B cell (primary cell): ENCODE data around the gene GTF3C5. TPM values are rescaled to one million over a fixed set of nuclear protein-coding genes. Genes with fewer than 3 reads are reported as not detected.
"Not testable (repeated sequence)": the region's sequence is repeated elsewhere in the genome, so short reads cannot be mapped to it uniquely, and the experiment has no call there.

Experiments used
- ATAC-seq: fragments of 200-7000 bp; cut with Tn5 transposase; one replicate; pipeline ENCODE4 v1.10.0; 2021; ENCODE audit warnings: low read depth, mild to moderate bottlenecking, moderate number of reproducible peaks, moderate library complexity
- CTCF ChIA-PET: fragments of 350-600 bp; sonication (Branson Sonifier 250); formaldehyde crosslinking; loops from one replicate; lab custom pipeline; 2021; ENCODE audit warnings: antibody characterized with exemption, inconsistent platforms; lab: Charles Lee
- POLR2A ChIA-PET: fragments of 350-600 bp; sonication (Branson Sonifier 250); formaldehyde crosslinking; loops from one replicate; lab custom pipeline; 2021; ENCODE audit warnings: antibody characterized with exemption; lab: Charles Lee
- DNase-seq: peaks from one replicate; pipeline ENCODE4 v3.0.0; 2013
- H2AFZ ChIP-seq: 2 replicates; pipeline ENCODE4 v1.6.1; 2012; ENCODE audit warnings: mild to moderate bottlenecking, low read depth, low read length; ENCODE audit not compliant: insufficient read depth, poor library complexity, severe bottlenecking
- H3K27ac ChIP-seq, 2 donors: 1 replicate in 1 of 2; 2 replicates in 1 of 2; pipeline ENCODE4 v1.5.1; 2012 to 2013; ENCODE audit warnings: low read length in 2 of 2, mild to moderate bottlenecking in 2 of 2, moderate library complexity in 1 of 2
- H3K27me3 ChIP-seq, 4 experiments: fragments of 200-600 bp in 1 of 4; sonication (generic) in 1 of 4; replicated peaks in 1 of 4; 1 replicate in 2 of 4; 2 replicates in 2 of 4; pipeline versions ENCODE4 v1.6.1 to v1.7.0; 2013 to 2016; ENCODE audit warnings: low read length in 3 of 4, mild to moderate bottlenecking in 2 of 4, mixed read lengths in 1 of 4, moderate library complexity in 1 of 4; ENCODE audit not compliant: insufficient read depth in 4 of 4, control insufficient read depth in 3 of 4; ENCODE audit errors: control extremely low read depth in 1 of 4
- H3K36me3 ChIP-seq, 2 experiments: replicated peaks in 1 of 2; 1 replicate in 1 of 2; 2 replicates in 1 of 2; pipeline versions ENCODE4 v1.6.1 to v1.7.1; 2013; ENCODE audit warnings: low read length in 1 of 2; ENCODE audit not compliant: insufficient read depth in 2 of 2, control insufficient read depth in 1 of 2; ENCODE audit errors: control extremely low read depth in 1 of 2, extremely low read depth in 1 of 2
- H3K4me1 ChIP-seq, 2 donors: fragments of 200-600 bp in 1 of 2; sonication (generic) in 1 of 2; 1 replicate in 1 of 2; 2 replicates in 1 of 2; pipeline versions ENCODE4 v1.5.1 to v1.6.1; 2013 to 2017; ENCODE audit warnings: low read length in 2 of 2; ENCODE audit not compliant: control insufficient read depth in 2 of 2, insufficient read depth in 2 of 2
- H3K4me2 ChIP-seq: replicated peaks from 2 replicates; pipeline ENCODE3; 2012; ENCODE audit warnings: mild to moderate bottlenecking, low read depth, low read length; ENCODE audit not compliant: poor library complexity, severe bottlenecking
- H3K4me3 ChIP-seq, 5 experiments: fragments of 200-600 bp in 1 of 5; sonication (generic) in 1 of 5; 1 replicate in 3 of 5; 2 replicates in 2 of 5; pipeline versions ENCODE4 v1.5.1 to v1.7.0; 2011 to 2016; ENCODE audit warnings: low read length in 4 of 5, mild to moderate bottlenecking in 4 of 5, low read depth in 2 of 5, control low read depth in 1 of 5, moderate library complexity in 1 of 5; ENCODE audit not compliant: insufficient read depth in 1 of 5; ENCODE audit errors: control extremely low read depth in 1 of 5, extremely low read depth in 1 of 5
- H3K79me2 ChIP-seq: fragments of 200-600 bp; sonication (generic); one replicate; pipeline ENCODE4 v1.6.0; 2016; ENCODE audit warnings: low read length; ENCODE audit not compliant: control insufficient read depth, insufficient read depth
- H3K9ac ChIP-seq: fragments of 200-600 bp; sonication (generic); 2 replicates; pipeline ENCODE4 v1.6.1; 2017; ENCODE audit warnings: mild to moderate bottlenecking, low read length, moderate library complexity
- H3K9me3 ChIP-seq, 3 donors: one replicate each; pipeline versions ENCODE4 v1.6.1 to v1.7.1; 2013; ENCODE audit warnings: low read length in 2 of 3; ENCODE audit not compliant: control insufficient read depth in 2 of 3, insufficient read depth in 1 of 3; ENCODE audit errors: control extremely low read depth in 1 of 3
- H4K20me1 ChIP-seq: 2 replicates; pipeline ENCODE4 v1.6.0; 2012; ENCODE audit warnings: mild to moderate bottlenecking, low read length; ENCODE audit not compliant: insufficient read depth, control insufficient read depth, poor library complexity, severe bottlenecking
- H3K27ac Mint-ChIP-seq: one replicate; pipeline ENCODE4 v1.8.0; 2021; ENCODE audit warnings: mixed read lengths
- H3K27me3 Mint-ChIP-seq: one replicate; pipeline ENCODE4 v1.8.0; 2021; ENCODE audit warnings: mixed read lengths
- H3K4me1 Mint-ChIP-seq: one replicate; pipeline ENCODE4 v1.8.0; 2021; ENCODE audit warnings: mixed read lengths
- H3K4me3 Mint-ChIP-seq: one replicate; pipeline ENCODE4 v1.8.0; 2021; ENCODE audit warnings: mixed read lengths
- H3K9me3 Mint-ChIP-seq: one replicate; pipeline ENCODE4 v1.8.0; 2022; ENCODE audit warnings: mixed read lengths; ENCODE audit not compliant: insufficient read depth
- CTCF ChIP-seq: fragments of 200-600 bp; IDR thresholded peaks from one replicate; pipeline ENCODE4 v1.8.0; 2022; ENCODE audit warnings: antibody characterized with exemption, mild to moderate bottlenecking
- EZH2 ChIP-seq: IDR thresholded peaks from 2 replicates; pipeline ENCODE4 v1.6.1; 2012; ENCODE audit warnings: borderline replicate concordance, low read depth, mild to moderate bottlenecking, moderate library complexity, low read length; ENCODE audit not compliant: insufficient read depth, poor library complexity, severe bottlenecking
- WGBS: methylation state at CpG from one replicate; pipeline ENCODE4 v1.1.5; 2013; ENCODE audit warnings: missing lambda C conversion rate; ENCODE audit not compliant: insufficient coverage; 5-methylcytosine and 5-hydroxymethylcytosine counted together
- intact Hi-C: fragments of 100-400 bp; cut with micrococcal nuclease; formaldehyde crosslinking; loops from one replicate; pipeline ENCODE4 v1.10.0; 2022
- polyA plus RNA-seq: library from polyadenylated mRNA; depleted of rRNA; stranded (reverse); fragments of >200 nt; gene quantifications from 2 replicates; pipeline ENCODE4 v1.2.3, GENCODE V29; 2012
- total RNA-seq, 2 donors: library from RNA; stranded (reverse); fragments of 120-200 nt in 1 of 2; gene quantifications; 1 replicate in 1 of 2; 2 replicates in 1 of 2; pipeline versions ENCODE4 v1.2.3 to v1.2.4, GENCODE V29; 2013 to 2022

Gene GTF3C5
- total and polyA plus RNA-seq, 2 donors (not counting 1 experiment from before 2014, with no cell fraction given): 80.5 to 91.2 TPM

DNA sequence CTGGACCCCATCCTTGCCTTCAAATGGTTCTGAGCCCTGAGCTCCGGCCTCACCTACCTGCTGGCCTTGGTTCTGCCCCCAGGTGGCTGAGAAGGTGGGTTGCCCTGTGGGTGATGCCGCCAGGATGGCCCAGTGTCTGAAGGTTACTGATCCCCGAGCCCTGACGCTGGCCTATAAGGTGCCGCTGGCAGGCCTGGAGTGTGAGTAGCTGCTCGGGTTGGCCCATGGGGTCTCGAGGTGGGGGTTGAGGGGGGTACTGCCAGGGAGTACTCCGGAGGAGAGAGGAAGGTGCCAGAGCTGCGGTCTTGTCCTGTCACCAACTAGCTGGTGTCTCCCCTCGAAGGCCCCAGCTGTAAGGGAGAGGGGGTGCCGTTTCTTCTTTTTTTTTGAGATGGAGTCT, 36.2 kb downstream of the GTF3C5 start:
- H3K27me3 Mint-ChIP-seq: no peaks in the 10 kb centered on the region
- ATAC-seq: no peak
- intact Hi-C loops: no loop called here
- ChIA-PET POLR2A (no interaction called here), CTCF (interaction anchor here (0.9 kb wide), 1 partner anchor 114 kb away, joined by 3 read pairs; no protein-coding TSS in a partner anchor)
- no peaks in the 10 kb centered on the region for H4K20me1 ChIP-seq
- no peak overlapping the region for H3K9ac ChIP-seq
- H3K4me3 Mint-ChIP-seq: no peak overlapping the region
- H3K4me1 ChIP-seq: no peaks in the 10 kb centered on the region
- H3K79me2 ChIP-seq: no peaks in the 10 kb centered on the region
- H3K36me3 ChIP-seq: no peaks in the 10 kb centered on the region
- H3K9me3 ChIP-seq: no peaks in the 10 kb centered on the region
- H3K4me3 ChIP-seq: no peak overlapping the region
- no peak overlapping the region for H3K27ac ChIP-seq
- TF ChIP-seq EZH2 (no peak), CTCF (no peak)
- H3K27ac Mint-ChIP-seq: no peak overlapping the region
- no peak for DNase-seq
- no peaks in the 10 kb centered on the region for H3K4me1 Mint-ChIP-seq
- H3K9me3 Mint-ChIP-seq: no peaks in the 10 kb centered on the region
- H3K27me3 ChIP-seq: no peaks in the 10 kb centered on the region
- H2AFZ ChIP-seq: no peak overlapping the region
- no peak overlapping the region for H3K4me2 ChIP-seq
- 97% methylated on average over 10 of the region's 11 CpGs for WGBS

GRCh38 chr9:133067813-133068212, 37.0 kb downstream of the GTF3C5 start:
- Mint-ChIP-seq H3K9me3 (no peaks in the 10 kb centered on the region), H3K4me1 (no peaks in the 10 kb centered on the region), H3K27me3 (no peaks in the 10 kb centered on the region), H3K27ac (no peak overlapping the region), H3K4me3 (no peak overlapping the region)
- no peaks in the 10 kb centered on the region for H3K79me2 ChIP-seq
- H3K9ac ChIP-seq: no peak overlapping the region
- DNase-seq (no peak), ATAC-seq (no peak)
- H3K27ac ChIP-seq: no peak overlapping the region
- H3K4me2 ChIP-seq: no peak overlapping the region
- H3K4me1 ChIP-seq: no peaks in the 10 kb centered on the region
- no peak for TF ChIP-seq EZH2
- TF ChIP-seq CTCF: no peak
- WGBS: 89% methylated on average over 9 of the region's 11 CpGs
- H3K27me3 ChIP-seq: no peaks in the 10 kb centered on the region
- H3K4me3 ChIP-seq: no peak overlapping the region
- CTCF ChIA-PET: no interaction called here
- no peaks in the 10 kb centered on the region for H3K9me3 ChIP-seq
- H3K36me3 ChIP-seq: no peaks in the 10 kb centered on the region
- H2AFZ ChIP-seq: no peak overlapping the region
- POLR2A ChIA-PET: no interaction called here
- intact Hi-C loops: no loop called here
- H4K20me1 ChIP-seq: no peaks in the 10 kb centered on the region

GRCh38 chr9:133068431-133068830, 37.6 kb downstream of the GTF3C5 start:
- H3K27me3 Mint-ChIP-seq, intact Hi-C loops, H3K36me3 ChIP-seq, DNase-seq, CTCF ChIA-PET, H3K27ac ChIP-seq, H3K4me1 ChIP-seq, ATAC-seq, POLR2A ChIA-PET, H3K4me1 Mint-ChIP-seq, H3K4me2 ChIP-seq, H3K4me3 Mint-ChIP-seq, H3K79me2 ChIP-seq, H4K20me1 ChIP-seq, H3K27ac Mint-ChIP-seq, H3K9me3 Mint-ChIP-seq, H3K9ac ChIP-seq, H3K27me3 ChIP-seq, H3K4me3 ChIP-seq, H3K9me3 ChIP-seq, H2AFZ ChIP-seq: not testable (repeated sequence)
- no CpG with 5 or more reads among the region's 15 CpGs for WGBS
